K562 (cell line): ENCODE results near the gene HSPA1B. TPM values are rescaled to one million over a fixed set of nuclear protein-coding genes. Genes with fewer than 3 reads are reported as not detected.

Experiments used
- CCAR2 ChIP-seq: fragments of 200-400 bp; formaldehyde crosslinking; IDR thresholded peaks from 2 replicates; pipeline ENCODE4 v1.6.1; 2017; ENCODE audit warnings: mild to moderate bottlenecking, low read depth, low read length
- CCNT2 ChIP-seq: IDR thresholded peaks from 2 replicates; pipeline ENCODE4 v1.6.1; 2011; ENCODE audit warnings: borderline replicate concordance, low read depth, mild to moderate bottlenecking, moderate library complexity, mixed read lengths, low read length; ENCODE audit not compliant: insufficient read length; ENCODE audit errors: extremely low read depth
- CEBPG ChIP-seq, 3 experiments: fragments of 200-800 bp in 1 of 3; sonication (Bioruptor generic) in 1 of 3; sonication (generic) in 1 of 3; formaldehyde crosslinking in 1 of 3; IDR thresholded peaks in 2 of 3; conservative IDR thresholded peaks in 1 of 3; 2 replicates each; pipeline versions ENCODE4 v1.6.1 to v1.8.0; 2016 to 2022; ENCODE audit warnings: missing compliant biosample characterization in 2 of 3, missing genetic modification characterization in 2 of 3, mild to moderate bottlenecking in 1 of 3, missing genetic modification reagents in 1 of 3
- CHD1 ChIP-seq: fragments of 200-600 bp; sonication (generic); IDR thresholded peaks from one replicate; pipeline ENCODE4 v1.6.1; 2012; ENCODE audit warnings: mild to moderate bottlenecking, moderate library complexity, low read length, inconsistent platforms
- HEY1 ChIP-seq: fragments of 250-450 bp; sonication (Bioruptor Pico); IDR thresholded peaks from 2 replicates; pipeline ENCODE4 v1.5.0; 2020; ENCODE audit warnings: mild to moderate bottlenecking, moderate library complexity, borderline replicate concordance
- LCOR ChIP-seq: sonication (generic); formaldehyde crosslinking; IDR thresholded peaks from 2 replicates; pipeline ENCODE4 v1.8.0; 2022; ENCODE audit warnings: mild to moderate bottlenecking, missing genetic modification reagents
- MXI1 ChIP-seq: IDR thresholded peaks from 2 replicates; pipeline ENCODE4 v1.6.1; 2011; ENCODE audit warnings: low read depth, mild to moderate bottlenecking, improper control_type of control experiment, low read length
- PCBP2 ChIP-seq: fragments of 200-400 bp; formaldehyde crosslinking; IDR thresholded peaks from 2 replicates; pipeline ENCODE4 v1.6.1; 2018; ENCODE audit warnings: low read length, low read depth, mild to moderate bottlenecking, moderate library complexity; ENCODE audit not compliant: poor library complexity, severe bottlenecking
- SMARCA4 ChIP-seq: fragments of 450-650 bp; IDR thresholded peaks from 2 replicates; pipeline ENCODE4 v1.6.1; 2016
- ZBED1 ChIP-seq: IDR thresholded peaks from 2 replicates; pipeline ENCODE4 v1.6.1; 2014
- ZFP30 ChIP-seq: fragments of 250-450 bp; sonication (Bioruptor Pico); IDR thresholded peaks from 2 replicates; pipeline ENCODE4 v1.8.0; 2022; ENCODE audit warnings: moderate library complexity, mild to moderate bottlenecking, inconsistent platforms, borderline replicate concordance
- ZKSCAN1 ChIP-seq: fragments of 150-350 bp; IDR thresholded peaks from 2 replicates; pipeline ENCODE4 v1.6.1; 2016; ENCODE audit warnings: low read depth, low read length
- ZNF77 ChIP-seq: fragments of 250-450 bp; sonication (Bioruptor Pico); IDR thresholded peaks from 2 replicates; pipeline ENCODE4 v1.5.0; 2020
- polyA plus RNA-seq, 8 experiments: library from polyadenylated mRNA; depleted of rRNA in 4 of 8; stranded (reverse) in 5 of 8; unstranded in 3 of 8; fragments of >200 nt; fragmentation: Nextera tagmentation in 2 of 8; fragmentation: Illumina TruSeq in 1 of 8; extraction: Ambion mirVana in 2 of 8; extraction: Trizol in 1 of 8; gene quantifications; 2 replicates each; pipeline versions ENCODE4 v1.2.1 to v1.2.3, GENCODE V29; 2011 to 2014; ENCODE audit warnings: inconsistent platforms in 1 of 8, missing spikeins in 1 of 8
- total RNA-seq, 7 experiments: library from RNA; depleted of rRNA in 6 of 7; stranded (reverse); fragments of >200 nt in 6 of 7; fragmentation: Illumina TruSeq in 2 of 7; extraction: Trizol in 2 of 7; gene quantifications; 2 replicates each; pipeline versions ENCODE4 v1.2.1 to v1.2.3, GENCODE V29; 2011 to 2021; ENCODE audit warnings: low replicate concordance in 1 of 7
- TF ChIP-seq, protein P1 (sequence below): fragments of 450-650 bp; IDR thresholded peaks from 2 replicates; pipeline ENCODE4 v1.7.1; 2018; ENCODE audit warnings: mild to moderate bottlenecking, low read depth; ENCODE audit not compliant: partially characterized antibody
- TF ChIP-seq, protein P2 (sequence below): fragments of 250-450 bp; sonication (Bioruptor Pico); IDR thresholded peaks from 2 replicates; pipeline ENCODE4 v1.4.0; 2020
- TF ChIP-seq, protein P3 (sequence below): fragments of 450-650 bp; IDR thresholded peaks from 2 replicates; pipeline ENCODE4 v1.7.0; 2016; ENCODE audit warnings: borderline replicate concordance
- TF ChIP-seq, protein P4 (sequence below): fragments of 150-350 bp; IDR thresholded peaks from 2 replicates; pipeline ENCODE4 v1.6.1; 2014; ENCODE audit warnings: low read depth, mild to moderate bottlenecking, low read length, borderline replicate concordance

HSPA1B gene
- total and polyA plus RNA-seq, 9 of the 15 experiments (the other 6 are each of a cell fraction or from before 2014, with no cell fraction given): 0.27 to 227 (median 51.2) TPM

DNA sequence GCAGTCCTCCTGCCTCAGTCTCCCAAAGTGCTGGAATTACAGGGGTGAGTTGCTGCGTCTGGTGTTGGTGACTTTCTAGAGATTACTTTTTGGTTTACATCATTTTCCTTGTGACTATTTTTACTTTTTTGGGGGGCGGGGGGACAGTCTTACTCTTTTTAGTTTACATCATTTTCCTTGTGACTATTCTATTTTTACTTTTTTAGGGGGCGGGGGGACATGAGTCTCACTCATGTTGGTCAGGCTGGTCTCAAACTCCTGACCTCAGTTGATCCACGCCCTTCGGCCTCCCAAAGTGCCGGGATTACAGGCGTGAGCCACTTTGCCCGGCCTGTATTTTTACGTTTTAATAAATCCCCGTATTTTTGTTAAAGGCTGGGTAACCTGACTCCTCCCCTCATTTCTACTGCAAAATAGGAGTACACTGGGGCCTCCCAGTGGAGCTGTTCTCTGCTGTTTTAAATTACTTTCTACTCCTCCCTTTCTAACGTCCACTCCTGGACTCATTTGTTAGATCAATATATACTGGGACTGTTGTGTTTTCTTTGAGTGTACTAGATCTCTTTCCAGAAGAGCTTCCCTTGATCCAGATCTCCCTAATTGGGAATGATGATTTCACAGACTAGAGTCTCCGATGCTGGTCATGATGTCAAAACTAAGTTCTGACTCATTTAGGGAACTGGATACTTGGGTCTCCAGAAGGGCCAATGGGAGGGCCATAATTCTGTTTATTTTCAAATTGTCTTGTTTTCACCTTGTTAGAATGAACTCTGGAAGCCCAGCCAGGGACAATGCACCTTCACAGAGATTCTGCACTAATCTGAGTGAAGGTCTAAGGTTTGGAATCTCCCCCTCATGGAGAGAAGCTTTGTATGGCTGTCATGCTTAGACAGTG, 9.2 kb downstream of the HSPA1B start (continued):
- no peak for TF ChIP-seq CEBPG (CRISPR knock-in tag; IDR thresholded peaks at IDR 0.05)
- peak in 1 of 2 experiments; percentile 24; a peak in 1 of 4 replicates for TF ChIP-seq CEBPG (tag; conservative IDR thresholded peaks at IDR 0.05 in 1 of 2, IDR thresholded peaks at IDR 0.05 in 1 of 2)
- TF ChIP-seq MXI1: no peak
- no peak for TF ChIP-seq CCNT2
- no peak for TF ChIP-seq ZFP30
- TF ChIP-seq, protein P1, sequence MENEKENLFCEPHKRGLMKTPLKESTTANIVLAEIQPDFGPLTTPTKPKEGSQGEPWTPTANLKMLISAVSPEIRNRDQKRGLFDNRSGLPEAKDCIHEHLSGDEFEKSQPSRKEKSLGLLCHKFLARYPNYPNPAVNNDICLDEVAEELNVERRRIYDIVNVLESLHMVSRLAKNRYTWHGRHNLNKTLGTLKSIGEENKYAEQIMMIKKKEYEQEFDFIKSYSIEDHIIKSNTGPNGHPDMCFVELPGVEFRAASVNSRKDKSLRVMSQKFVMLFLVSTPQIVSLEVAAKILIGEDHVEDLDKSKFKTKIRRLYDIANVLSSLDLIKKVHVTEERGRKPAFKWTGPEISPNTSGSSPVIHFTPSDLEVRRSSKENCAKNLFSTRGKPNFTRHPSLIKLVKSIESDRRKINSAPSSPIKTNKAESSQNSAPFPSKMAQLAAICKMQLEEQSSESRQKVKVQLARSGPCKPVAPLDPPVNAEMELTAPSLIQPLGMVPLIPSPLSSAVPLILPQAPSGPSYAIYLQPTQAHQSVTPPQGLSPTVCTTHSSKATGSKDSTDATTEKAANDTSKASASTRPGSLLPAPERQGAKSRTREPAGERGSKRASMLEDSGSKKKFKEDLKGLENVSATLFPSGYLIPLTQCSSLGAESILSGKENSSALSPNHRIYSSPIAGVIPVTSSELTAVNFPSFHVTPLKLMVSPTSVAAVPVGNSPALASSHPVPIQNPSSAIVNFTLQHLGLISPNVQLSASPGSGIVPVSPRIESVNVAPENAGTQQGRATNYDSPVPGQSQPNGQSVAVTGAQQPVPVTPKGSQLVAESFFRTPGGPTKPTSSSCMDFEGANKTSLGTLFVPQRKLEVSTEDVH: peak; percentile 18
- no peak for TF ChIP-seq HEY1 (CRISPR knock-in tag)
- TF ChIP-seq SMARCA4: peak; percentile 14; the same call in 1 of the 2 replicates
- peak; percentile 68 for TF ChIP-seq CHD1
- TF ChIP-seq ZKSCAN1: no peak
- no peak for TF ChIP-seq ZBED1
- TF ChIP-seq, protein P2, sequence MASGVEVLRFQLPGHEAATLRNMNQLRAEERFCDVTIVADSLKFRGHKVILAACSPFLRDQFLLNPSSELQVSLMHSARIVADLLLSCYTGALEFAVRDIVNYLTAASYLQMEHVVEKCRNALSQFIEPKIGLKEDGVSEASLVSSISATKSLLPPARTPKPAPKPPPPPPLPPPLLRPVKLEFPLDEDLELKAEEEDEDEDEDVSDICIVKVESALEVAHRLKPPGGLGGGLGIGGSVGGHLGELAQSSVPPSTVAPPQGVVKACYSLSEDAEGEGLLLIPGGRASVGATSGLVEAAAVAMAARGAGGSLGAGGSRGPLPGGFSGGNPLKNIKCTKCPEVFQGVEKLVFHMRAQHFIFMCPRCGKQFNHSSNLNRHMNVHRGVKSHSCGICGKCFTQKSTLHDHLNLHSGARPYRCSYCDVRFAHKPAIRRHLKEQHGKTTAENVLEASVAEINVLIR (CRISPR knock-in tag): no peak
- no peak for TF ChIP-seq ZNF77
- TF ChIP-seq, protein P3, sequence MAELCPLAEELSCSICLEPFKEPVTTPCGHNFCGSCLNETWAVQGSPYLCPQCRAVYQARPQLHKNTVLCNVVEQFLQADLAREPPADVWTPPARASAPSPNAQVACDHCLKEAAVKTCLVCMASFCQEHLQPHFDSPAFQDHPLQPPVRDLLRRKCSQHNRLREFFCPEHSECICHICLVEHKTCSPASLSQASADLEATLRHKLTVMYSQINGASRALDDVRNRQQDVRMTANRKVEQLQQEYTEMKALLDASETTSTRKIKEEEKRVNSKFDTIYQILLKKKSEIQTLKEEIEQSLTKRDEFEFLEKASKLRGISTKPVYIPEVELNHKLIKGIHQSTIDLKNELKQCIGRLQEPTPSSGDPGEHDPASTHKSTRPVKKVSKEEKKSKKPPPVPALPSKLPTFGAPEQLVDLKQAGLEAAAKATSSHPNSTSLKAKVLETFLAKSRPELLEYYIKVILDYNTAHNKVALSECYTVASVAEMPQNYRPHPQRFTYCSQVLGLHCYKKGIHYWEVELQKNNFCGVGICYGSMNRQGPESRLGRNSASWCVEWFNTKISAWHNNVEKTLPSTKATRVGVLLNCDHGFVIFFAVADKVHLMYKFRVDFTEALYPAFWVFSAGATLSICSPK: peak; percentile 15; the same call in 1 of the 2 replicates
- TF ChIP-seq LCOR (CRISPR knock-in tag): no peak
- TF ChIP-seq, protein P4, sequence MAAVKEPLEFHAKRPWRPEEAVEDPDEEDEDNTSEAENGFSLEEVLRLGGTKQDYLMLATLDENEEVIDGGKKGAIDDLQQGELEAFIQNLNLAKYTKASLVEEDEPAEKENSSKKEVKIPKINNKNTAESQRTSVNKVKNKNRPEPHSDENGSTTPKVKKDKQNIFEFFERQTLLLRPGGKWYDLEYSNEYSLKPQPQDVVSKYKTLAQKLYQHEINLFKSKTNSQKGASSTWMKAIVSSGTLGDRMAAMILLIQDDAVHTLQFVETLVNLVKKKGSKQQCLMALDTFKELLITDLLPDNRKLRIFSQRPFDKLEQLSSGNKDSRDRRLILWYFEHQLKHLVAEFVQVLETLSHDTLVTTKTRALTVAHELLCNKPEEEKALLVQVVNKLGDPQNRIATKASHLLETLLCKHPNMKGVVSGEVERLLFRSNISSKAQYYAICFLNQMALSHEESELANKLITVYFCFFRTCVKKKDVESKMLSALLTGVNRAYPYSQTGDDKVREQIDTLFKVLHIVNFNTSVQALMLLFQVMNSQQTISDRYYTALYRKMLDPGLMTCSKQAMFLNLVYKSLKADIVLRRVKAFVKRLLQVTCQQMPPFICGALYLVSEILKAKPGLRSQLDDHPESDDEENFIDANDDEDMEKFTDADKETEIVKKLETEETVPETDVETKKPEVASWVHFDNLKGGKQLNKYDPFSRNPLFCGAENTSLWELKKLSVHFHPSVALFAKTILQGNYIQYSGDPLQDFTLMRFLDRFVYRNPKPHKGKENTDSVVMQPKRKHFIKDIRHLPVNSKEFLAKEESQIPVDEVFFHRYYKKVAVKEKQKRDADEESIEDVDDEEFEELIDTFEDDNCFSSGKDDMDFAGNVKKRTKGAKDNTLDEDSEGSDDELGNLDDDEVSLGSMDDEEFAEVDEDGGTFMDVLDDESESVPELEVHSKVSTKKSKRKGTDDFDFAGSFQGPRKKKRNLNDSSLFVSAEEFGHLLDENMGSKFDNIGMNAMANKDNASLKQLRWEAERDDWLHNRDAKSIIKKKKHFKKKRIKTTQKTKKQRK: 0 out of 2 replicates have a peak, but pooled peaks have one; percentile 4
- no peak for TF ChIP-seq CCAR2
- TF ChIP-seq PCBP2: no peak
